ENCODE data around the gene PSMD3.

Gene PSMD3

GRCh38 chr17:39972271-39972670 is 8.3 kb upstream of the PSMD3 start:
- Mint-ChIP-seq H3K9me3 (no peaks in the 10 kb centered on the region), H3K27me3 (peaks cover 25% of the 10 kb centered on the region), H3K36me3 (no peaks in the 10 kb centered on the region), H3K27ac (no peak overlapping the region), H3K4me3 (no peak overlapping the region), H3K4me1 (peaks cover 2% of the 10 kb centered on the region)
- ATAC-seq = no peak

GRCh38 chr17:39973496-39973895 is 7.1 kb upstream of the PSMD3 start:
- H3K27ac Mint-ChIP-seq = no peak overlapping the region
- ATAC-seq = no peak
- no peaks in the 10 kb centered on the region for H3K4me1 Mint-ChIP-seq
- H3K4me3 Mint-ChIP-seq = no peak overlapping the region
- H3K9me3 Mint-ChIP-seq = no peaks in the 10 kb centered on the region
- no peaks in the 10 kb centered on the region for H3K36me3 Mint-ChIP-seq
- H3K27me3 Mint-ChIP-seq = peaks cover 23% of the 10 kb centered on the region

- Mint-ChIP-seq H3K36me3 (no peaks in the 10 kb centered on the region), H3K27me3 (peaks cover 13% of the 10 kb centered on the region), H3K27ac (no peak overlapping the region), H3K9me3 (no peaks in the 10 kb centered on the region), H3K4me1 (peaks cover 5% of the 10 kb centered on the region), H3K4me3 (no peak overlapping the region)
- ATAC-seq = no peak
These were observed 6.2 kb upstream of the PSMD3 start for GRCh38 chr17:39974433-39974832.

- Mint-ChIP-seq H3K4me1 (peaks cover 14% of the 10 kb centered on the region), H3K27ac (no peak overlapping the region), H3K27me3 (no peaks in the 10 kb centered on the region), H3K4me3 (no peak overlapping the region), H3K36me3 (no peaks in the 10 kb centered on the region), H3K9me3 (no peaks in the 10 kb centered on the region)
- ATAC-seq = no peak
These were observed 4.8 kb upstream of the PSMD3 start for GRCh38 chr17:39975801-39976200.

GRCh38 chr17:39979016-39979670 is 1.5 kb upstream of the PSMD3 start:
- H3K4me3 Mint-ChIP-seq = peak overlapping the region; percentile 86
- ATAC-seq = no peak
- no peaks in the 10 kb centered on the region for H3K9me3 Mint-ChIP-seq
- peaks cover 23% of the 10 kb centered on the region for H3K4me1 Mint-ChIP-seq
- H3K27ac Mint-ChIP-seq = peak overlapping the region; percentile 91
- H3K27me3 Mint-ChIP-seq = no peaks in the 10 kb centered on the region
- H3K36me3 Mint-ChIP-seq = peaks cover under 1% of the 10 kb centered on the region

- peak; percentile 40 for ATAC-seq
- no peaks in the 10 kb centered on the region for H3K27me3 Mint-ChIP-seq
- H3K9me3 Mint-ChIP-seq = no peaks in the 10 kb centered on the region
- H3K4me3 Mint-ChIP-seq = peak overlapping the region; percentile 86
- H3K36me3 Mint-ChIP-seq = peaks cover 7% of the 10 kb centered on the region
- H3K27ac Mint-ChIP-seq = peak overlapping the region; percentile 91
- peaks cover 23% of the 10 kb centered on the region for H3K4me1 Mint-ChIP-seq
These were observed 685 bp upstream of the PSMD3 start for GRCh38 chr17:39979893-39980350.

GRCh38 chr17:39981207-39981741 is 667 bp downstream of the PSMD3 start:
- Mint-ChIP-seq H3K4me1 (peaks cover 28% of the 10 kb centered on the region), H3K4me3 (peak overlapping the region; percentile 86), H3K27ac (peak overlapping the region; percentile 91), H3K36me3 (peaks cover 19% of the 10 kb centered on the region), H3K9me3 (no peaks in the 10 kb centered on the region), H3K27me3 (no peaks in the 10 kb centered on the region)
- no peak for ATAC-seq

- peaks cover 30% of the 10 kb centered on the region for H3K4me1 Mint-ChIP-seq
- H3K9me3 Mint-ChIP-seq = no peaks in the 10 kb centered on the region
- ATAC-seq = no peak
- peak overlapping the region; percentile 86 for H3K4me3 Mint-ChIP-seq
- peak overlapping the region; percentile 91 for H3K27ac Mint-ChIP-seq
- H3K27me3 Mint-ChIP-seq = no peaks in the 10 kb centered on the region
- H3K36me3 Mint-ChIP-seq = peaks cover 24% of the 10 kb centered on the region
These were observed 1.3 kb downstream of the PSMD3 start for GRCh38 chr17:39981766-39982375.

- no peak for ATAC-seq
- Mint-ChIP-seq H3K27ac (no peak overlapping the region), H3K4me3 (no peak overlapping the region), H3K27me3 (no peaks in the 10 kb centered on the region), H3K36me3 (peaks cover 82% of the 10 kb centered on the region), H3K4me1 (peaks cover 7% of the 10 kb centered on the region), H3K9me3 (no peaks in the 10 kb centered on the region)
These were observed 7.7 kb downstream of the PSMD3 start for GRCh38 chr17:39988206-39988810.

- Mint-ChIP-seq H3K4me3 (no peak overlapping the region), H3K4me1 (no peaks in the 10 kb centered on the region), H3K9me3 (no peaks in the 10 kb centered on the region), H3K27me3 (no peaks in the 10 kb centered on the region), H3K27ac (no peak overlapping the region), H3K36me3 (peaks cover 86% of the 10 kb centered on the region)
- ATAC-seq = no peak
These were observed 13.8 kb downstream of the PSMD3 start for GRCh38 chr17:39994448-39994847.

GRCh38 chr17:39995438-39995837 is 14.8 kb downstream of the PSMD3 start:
- H3K36me3 Mint-ChIP-seq = peaks cover 77% of the 10 kb centered on the region
- no peak overlapping the region for H3K27ac Mint-ChIP-seq
- H3K4me3 Mint-ChIP-seq = no peak overlapping the region

GRCh38 chr17:39996162-39996561 is 15.6 kb downstream of the PSMD3 start:
- Mint-ChIP-seq H3K4me1 (no peaks in the 10 kb centered on the region), H3K9me3 (no peaks in the 10 kb centered on the region), H3K27ac (no peak overlapping the region), H3K36me3 (peaks cover 69% of the 10 kb centered on the region), H3K4me3 (no peak overlapping the region), H3K27me3 (no peaks in the 10 kb centered on the region)
- ATAC-seq = no peak

More at GRCh38 chr17:39995438-39995837, 14.8 kb downstream of the PSMD3 start:
- Mint-ChIP-seq H3K27me3 (no peaks in the 10 kb centered on the region), H3K4me1 (no peaks in the 10 kb centered on the region), H3K9me3 (no peaks in the 10 kb centered on the region)
- ATAC-seq = no peak

- no peaks in the 10 kb centered on the region for H3K27me3 Mint-ChIP-seq
- no peak overlapping the region for H3K4me3 Mint-ChIP-seq
- no peak overlapping the region for H3K27ac Mint-ChIP-seq
- H3K9me3 Mint-ChIP-seq = no peaks in the 10 kb centered on the region
- ATAC-seq = no peak
- peaks cover 64% of the 10 kb centered on the region for H3K36me3 Mint-ChIP-seq
- no peaks in the 10 kb centered on the region for H3K4me1 Mint-ChIP-seq
These were observed 16.2 kb downstream of the PSMD3 start for GRCh38 chr17:39996800-39997199.

GRCh38 chr17:39997543-39997942 is 16.9 kb downstream of the PSMD3 start:
- no peaks in the 10 kb centered on the region for H3K4me1 Mint-ChIP-seq
- H3K27ac Mint-ChIP-seq = no peak overlapping the region
- no peaks in the 10 kb centered on the region for H3K9me3 Mint-ChIP-seq
- no peak overlapping the region for H3K4me3 Mint-ChIP-seq
- ATAC-seq = no peak
- no peaks in the 10 kb centered on the region for H3K27me3 Mint-ChIP-seq
- peaks cover 59% of the 10 kb centered on the region for H3K36me3 Mint-ChIP-seq

GRCh38 chr17:39999067-39999466 is 18.5 kb downstream of the PSMD3 start:
- no peaks in the 10 kb centered on the region for H3K9me3 Mint-ChIP-seq
- H3K36me3 Mint-ChIP-seq = peaks cover 44% of the 10 kb centered on the region
- no peak overlapping the region for H3K27ac Mint-ChIP-seq
- no peaks in the 10 kb centered on the region for H3K27me3 Mint-ChIP-seq
- H3K4me3 Mint-ChIP-seq = no peak overlapping the region
- H3K4me1 Mint-ChIP-seq = no peaks in the 10 kb centered on the region
- no peak for ATAC-seq

- H3K36me3 Mint-ChIP-seq = peaks cover 33% of the 10 kb centered on the region
- no peak overlapping the region for H3K27ac Mint-ChIP-seq
- H3K4me3 Mint-ChIP-seq = no peak overlapping the region
- ATAC-seq = no peak
- no peaks in the 10 kb centered on the region for H3K4me1 Mint-ChIP-seq
- no peaks in the 10 kb centered on the region for H3K9me3 Mint-ChIP-seq
- no peaks in the 10 kb centered on the region for H3K27me3 Mint-ChIP-seq
These were observed 19.6 kb downstream of the PSMD3 start for GRCh38 chr17:40000161-40000560.

Measured in stimulated activated memory B cell treated with anti-CD40 and anti-IgM and Interleukin-4, amounts not matched to agents 10 μg/mL and 1 μg/mL and 100 μg/mL, for 72 hours (primary cell).